Activated naive CD4-positive, alpha-beta T cell (primary cell): ENCODE measurements around the gene ICA1L.
"Not testable (repeated sequence)": the region's sequence is repeated elsewhere in the genome, so short reads cannot be mapped to it uniquely, and the experiment has no call there.

ENCODE experiments used
- DNase-seq, 4 experiments: peaks; one replicate each; lab custom pipeline; 2025; lab: John Stamatoyannopoulos, UW

Gene ICA1L

DNA sequence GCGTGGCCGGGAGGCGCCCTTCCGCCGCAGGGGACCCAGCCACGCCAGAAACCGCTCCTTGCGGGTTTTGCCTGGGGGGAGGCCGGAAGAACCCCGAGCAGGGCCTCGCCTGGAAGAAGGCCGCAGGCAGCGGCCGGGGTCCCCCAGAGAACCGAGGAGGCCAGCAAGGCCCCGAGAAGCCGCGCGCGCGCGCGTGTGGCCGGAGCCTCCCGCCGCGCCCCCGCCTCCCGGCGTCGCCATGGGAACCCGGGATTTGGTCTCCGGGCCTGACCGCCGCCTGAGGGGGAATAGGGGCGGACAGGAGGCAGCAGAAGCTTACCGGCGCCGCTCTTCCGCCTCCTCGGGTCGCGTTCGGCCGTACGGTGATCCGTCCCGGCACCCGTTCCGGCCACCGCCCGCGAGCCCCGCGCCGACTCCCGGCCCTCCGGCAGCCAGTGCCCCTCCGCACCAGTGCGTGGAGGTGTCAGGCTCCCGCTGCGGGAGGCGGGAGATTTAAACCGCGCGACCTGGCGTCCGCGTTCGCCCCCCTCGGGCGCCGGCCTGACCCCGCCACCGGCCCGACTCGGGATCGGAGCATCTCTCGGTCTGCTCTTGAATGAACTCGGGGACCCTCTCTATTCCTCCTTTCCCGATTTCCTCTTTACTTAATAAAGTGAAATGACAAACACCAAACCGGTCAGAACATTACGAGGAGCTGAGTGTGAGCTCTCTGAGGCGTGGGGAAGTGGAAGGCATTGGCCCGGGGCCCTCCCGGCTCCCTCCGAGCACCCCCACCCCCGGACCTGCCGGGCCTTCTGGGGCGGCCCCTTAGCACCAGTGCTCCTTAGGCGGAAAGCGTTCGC lies at the start of gene ICA1L:
TSS of gene ICA1L (minus strand) at position 467 of the 842 bp plus-strand sequence. CDS start 42,757 bp downstream, outside the sequence.
- peak in 2 of 4 experiments; percentile 22 to 23 for DNase-seq

- no peak for DNase-seq
Observed at GRCh38 chr2:202918860-202919259, 47.3 kb upstream of the ICA1L start.

DNA sequence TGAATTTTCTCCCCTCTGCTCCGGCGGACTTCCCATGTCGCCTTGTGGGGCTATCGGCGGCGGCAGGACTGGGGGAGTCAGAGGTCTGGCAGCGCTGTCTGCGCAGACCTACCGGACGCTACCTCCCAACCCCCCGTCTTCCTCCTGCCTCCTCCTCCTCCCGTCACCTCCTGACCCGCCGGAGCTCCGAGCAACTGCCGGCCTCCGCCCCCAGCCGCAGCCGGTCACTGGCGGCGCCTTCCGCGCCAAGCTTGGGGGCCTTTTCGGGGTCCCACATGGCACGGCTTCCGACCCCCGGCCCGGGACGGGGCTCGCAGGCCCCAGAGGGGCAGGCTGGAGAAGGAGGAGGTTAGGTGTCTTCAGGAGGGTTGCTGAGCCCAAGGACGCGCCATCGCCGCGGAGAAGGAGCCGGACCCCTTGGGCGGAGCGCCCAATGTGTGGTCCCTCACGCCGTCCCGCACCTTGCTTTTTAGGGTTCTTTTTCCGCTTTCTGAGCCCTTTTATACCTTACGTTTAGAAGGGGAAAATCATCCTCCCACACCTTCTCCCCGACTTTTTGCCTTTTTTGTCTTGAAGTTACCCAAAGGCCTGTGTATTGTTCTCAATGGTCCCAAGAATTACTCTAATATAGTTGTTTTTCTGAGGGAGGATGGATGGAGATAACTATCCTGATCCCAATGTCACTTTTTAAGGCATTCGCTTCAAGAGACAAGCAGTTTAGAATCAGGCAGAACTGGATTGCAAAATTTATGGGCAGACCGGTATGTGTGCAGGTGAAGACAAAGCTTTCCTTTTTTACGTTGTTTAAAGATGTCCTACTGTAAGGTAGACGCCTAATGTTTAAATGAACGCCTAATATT lies 41.0 kb upstream of the ICA1L start:
- not testable (repeated sequence) for DNase-seq

DNA sequence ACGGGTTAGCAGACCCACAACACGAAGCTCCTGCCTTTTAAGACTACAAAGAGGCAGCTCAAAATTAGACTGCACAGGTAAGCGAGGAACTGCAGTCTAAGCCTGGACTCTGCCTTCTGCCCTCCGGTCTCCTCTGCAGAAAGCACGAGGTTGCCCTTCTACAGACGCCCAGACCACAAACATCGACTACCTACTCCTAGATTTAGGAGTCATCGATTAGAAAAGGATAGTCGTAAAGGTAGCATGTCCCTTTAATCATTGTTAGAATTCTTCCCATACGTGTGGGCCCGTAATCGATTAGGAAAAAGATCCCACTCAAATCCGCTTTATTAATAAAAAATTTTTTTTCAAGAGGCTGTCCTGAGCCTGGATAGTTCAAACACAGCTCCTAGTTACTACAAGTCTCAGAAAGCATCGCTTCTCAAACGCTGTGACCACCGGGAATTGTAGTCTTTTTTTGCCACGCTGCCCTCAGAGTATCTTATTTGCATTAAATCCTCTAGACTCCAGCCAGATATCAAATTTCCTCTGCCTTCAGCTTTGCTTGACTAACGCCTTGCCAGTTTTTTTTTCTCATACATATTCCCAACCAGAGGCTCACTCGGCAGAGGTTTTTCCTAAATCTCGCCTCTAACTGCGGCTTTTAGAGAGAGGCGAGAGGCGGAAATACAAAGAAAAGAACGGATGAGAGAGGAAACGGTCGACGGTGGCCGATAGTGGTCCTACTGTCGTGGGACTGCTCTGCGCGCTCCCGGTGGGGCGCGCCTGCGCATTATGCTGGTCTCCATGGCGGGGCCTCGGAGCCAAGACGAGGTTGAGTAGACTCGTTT lies 40.2 kb upstream of the ICA1L start, which contains the start of the genes CARF and WDR12:
TSS of gene CARF (plus strand) at position 764 of the 830 bp plus-strand sequence. CDS start 29,628 bp downstream, outside the sequence.
TSS of gene WDR12 (minus strand) at position 162 of the 830 bp plus-strand sequence. CDS start 197 bp downstream, outside the sequence.
- peak; percentile 64 to 84 (median 76) for DNase-seq

DNA sequence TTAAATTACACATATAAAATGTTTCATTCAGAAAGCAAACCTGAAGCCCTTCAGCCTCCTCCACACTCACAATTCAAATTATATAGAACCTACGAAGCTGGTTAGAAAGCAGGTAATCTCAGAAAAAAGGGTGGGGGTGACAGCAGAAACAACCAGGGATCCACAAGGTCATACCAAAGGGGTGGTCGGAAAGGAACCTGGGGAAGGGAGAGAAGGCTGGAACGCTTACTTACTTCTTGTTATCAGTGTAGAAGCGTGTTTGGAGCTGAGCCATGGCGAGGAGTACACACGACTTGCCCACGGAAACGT lies 39.6 kb upstream of the ICA1L start:
- DNase-seq: no peak

GRCh38 chr2:202910698-202911097 lies 39.1 kb upstream of the ICA1L start:
- DNase-seq: no peak

- not testable (repeated sequence) for DNase-seq
Observed at GRCh38 chr2:202910250-202910649, 38.7 kb upstream of the ICA1L start.

- no peak for DNase-seq
Observed at GRCh38 chr2:202909394-202910192, 38.0 kb upstream of the ICA1L start.

DNA sequence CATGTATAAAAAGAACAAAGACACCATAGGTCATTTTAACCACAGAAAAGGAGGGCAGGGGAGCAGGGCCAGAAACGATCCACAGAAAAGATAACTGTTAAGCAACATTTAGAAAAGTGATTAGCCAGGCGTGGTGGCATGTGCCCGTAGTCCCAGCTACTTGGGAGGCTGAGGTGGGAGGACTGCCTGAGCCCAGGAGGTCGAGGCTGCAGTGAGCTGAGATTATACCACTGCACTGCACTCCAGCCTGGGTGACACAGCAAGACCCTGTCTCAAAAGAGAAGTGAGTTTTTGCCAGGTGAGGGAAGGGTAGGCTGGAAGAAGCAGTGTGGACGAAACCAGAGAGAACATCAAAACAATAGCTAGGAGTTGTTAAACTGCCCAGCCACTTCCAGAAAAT lies 36.6 kb upstream of the ICA1L start:
- no peak for DNase-seq

GRCh38 chr2:202905507-202905906 lies 33.9 kb upstream of the ICA1L start:
- not testable (repeated sequence) for DNase-seq

GRCh38 chr2:202885190-202885589 lies 13.6 kb upstream of the ICA1L start:
- DNase-seq: no peak

DNA sequence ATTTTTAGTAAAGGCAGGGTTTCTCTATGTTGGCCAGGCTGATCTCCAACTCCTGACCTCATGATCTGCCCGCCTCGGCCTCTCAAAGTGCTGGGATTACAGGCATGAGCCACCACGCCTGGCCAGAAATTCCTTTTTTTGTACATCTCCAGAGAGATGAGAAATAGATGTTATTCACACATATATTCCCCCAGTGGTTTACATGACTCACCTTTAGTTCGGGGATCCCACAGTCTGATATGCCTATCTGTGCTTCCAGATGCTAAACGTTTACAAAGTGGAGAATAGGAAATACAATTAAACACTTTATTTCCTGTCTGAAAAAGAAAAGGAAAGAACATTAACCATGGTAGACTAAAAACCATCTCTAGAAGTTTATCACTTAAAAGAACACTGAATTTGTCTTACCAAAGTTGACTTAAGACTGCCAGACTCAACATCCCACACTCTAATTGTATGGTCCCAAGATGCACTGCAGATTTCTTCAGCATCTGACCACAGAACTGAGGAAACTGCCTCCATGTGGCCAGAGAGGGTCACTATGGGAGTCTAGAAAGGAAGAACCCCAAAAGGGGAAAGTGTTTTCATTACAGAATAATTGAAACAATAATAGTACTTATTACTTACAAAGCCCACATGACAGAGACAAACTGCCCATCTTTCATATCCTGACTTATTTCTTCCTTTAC lies 12.6 kb upstream of the ICA1L start:
- DNase-seq: no peak

- no peak for DNase-seq
Observed at GRCh38 chr2:202881570-202881969, 10.0 kb upstream of the ICA1L start.

DNA sequence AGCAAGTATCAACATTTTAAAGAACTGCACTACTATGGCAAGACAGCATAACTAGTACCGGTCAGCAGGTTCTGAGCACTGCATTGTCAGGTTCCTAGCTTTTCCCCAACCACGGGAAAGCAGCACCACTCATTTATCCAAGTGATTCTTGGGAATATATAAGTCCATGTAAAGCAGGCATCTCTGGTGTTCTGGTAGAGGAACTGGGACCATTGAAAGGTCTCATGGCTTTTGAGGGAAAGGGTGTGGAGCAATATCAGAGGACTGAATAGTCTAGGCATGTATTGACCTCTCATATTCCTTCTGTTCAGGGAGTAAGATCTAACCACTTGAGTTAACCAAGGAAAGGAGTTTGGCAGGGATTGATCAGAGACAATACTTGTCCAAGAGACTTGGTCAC lies 6.1 kb upstream of the ICA1L start:
- no peak for DNase-seq

DNA sequence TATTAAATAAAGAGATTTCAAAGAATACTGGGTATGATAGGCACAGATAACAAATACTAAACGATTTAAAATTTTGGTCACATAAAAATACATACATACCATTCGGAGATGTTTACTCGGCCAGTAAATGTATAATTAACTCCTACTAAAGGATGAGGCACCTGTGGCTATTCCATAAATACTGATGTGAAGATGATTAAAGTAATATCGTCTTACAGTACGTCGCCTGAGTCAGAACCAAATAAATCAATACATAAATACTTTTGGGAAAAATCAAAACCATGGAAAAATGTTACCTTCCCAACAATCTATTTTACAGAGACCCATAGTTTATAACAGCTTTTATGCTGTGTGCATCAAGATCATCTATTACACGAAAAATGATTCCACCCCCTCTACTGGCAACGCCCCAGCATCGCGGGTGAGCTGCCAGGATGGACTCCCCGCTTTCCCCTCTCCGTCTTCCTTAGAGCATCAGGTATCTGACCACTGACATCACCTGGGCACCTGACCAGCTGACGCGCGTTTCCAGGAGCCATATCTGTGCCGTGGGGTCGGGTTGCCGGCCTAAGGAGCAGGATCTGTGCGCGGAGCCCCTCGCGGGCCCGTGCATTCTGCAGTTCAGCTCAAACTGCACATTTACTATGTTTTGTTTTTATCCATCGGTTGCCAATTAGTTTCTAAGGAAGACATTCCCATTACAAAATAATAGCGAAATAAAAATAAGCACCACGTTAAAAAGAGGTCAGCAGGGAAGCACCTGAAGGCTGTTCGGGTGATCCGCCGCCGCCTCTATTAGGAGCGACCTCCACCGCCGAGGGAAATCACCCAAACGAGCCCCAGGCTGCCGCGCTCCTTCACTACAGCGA lies 901 bp downstream of the ICA1L start:
- DNase-seq: peak; percentile 13 to 51 (median 36)

DNA sequence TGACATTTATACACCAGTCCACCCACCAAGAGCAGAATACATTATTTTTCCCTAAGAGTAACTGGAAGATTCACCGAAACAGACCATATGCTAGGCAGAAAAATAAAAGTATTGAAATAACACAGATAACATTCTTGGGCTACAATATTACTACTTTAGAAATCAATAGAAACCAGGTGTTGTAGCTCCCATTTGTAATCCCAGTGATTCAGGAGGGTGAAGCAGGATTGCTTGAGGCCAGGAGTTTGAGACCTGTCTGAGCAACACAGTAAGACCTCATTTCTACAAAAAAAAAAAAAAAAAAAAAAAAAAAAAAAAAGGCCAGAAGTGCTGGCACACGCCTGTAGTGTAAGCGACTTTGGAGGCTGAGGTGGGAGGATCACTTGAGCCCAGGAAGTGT lies 9.6 kb downstream of the ICA1L start:
- DNase-seq: no peak

GRCh38 chr2:202858601-202859000 lies 13.0 kb downstream of the ICA1L start:
- no peak for DNase-seq

DNA sequence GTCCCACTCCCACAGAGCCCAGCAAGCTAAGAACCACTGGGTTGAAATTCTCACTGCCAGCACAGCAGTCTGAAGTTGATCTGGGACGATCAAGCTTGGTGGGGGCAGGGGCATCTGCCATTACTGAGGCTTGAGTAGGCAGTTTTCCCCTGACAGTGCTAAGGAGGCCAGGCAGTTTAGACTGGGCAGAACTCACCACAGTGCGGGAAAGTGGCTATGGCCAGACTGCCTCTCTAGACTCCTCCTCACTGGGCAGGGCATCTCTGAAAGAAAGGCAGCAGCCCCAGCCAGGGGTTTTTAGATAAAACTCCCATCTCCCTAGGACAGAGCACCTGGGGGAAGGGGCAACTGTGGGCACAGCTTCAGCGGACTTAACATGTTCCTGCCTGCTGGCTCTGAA lies 22.2 kb downstream of the ICA1L start:
- DNase-seq: not testable (repeated sequence)

- DNase-seq: peak in 1 of 4 experiments; percentile 0
Observed at GRCh38 chr2:202848813-202849212, 22.8 kb downstream of the ICA1L start.
